Inferior parietal cortex (tissue), 1 donor: ENCODE measurements around the gene MS4A8.

Experiments used
- DNase-seq: peaks from one replicate; pipeline ENCODE4 v3.0.0-alpha.2; 2016; ENCODE audit errors: extremely low spot score

The MS4A8 gene

GRCh38 chr11:60763692-60764369 lies 64.4 kb downstream of the MS4A8 start:
- DNase-seq, result no peak

DNA sequence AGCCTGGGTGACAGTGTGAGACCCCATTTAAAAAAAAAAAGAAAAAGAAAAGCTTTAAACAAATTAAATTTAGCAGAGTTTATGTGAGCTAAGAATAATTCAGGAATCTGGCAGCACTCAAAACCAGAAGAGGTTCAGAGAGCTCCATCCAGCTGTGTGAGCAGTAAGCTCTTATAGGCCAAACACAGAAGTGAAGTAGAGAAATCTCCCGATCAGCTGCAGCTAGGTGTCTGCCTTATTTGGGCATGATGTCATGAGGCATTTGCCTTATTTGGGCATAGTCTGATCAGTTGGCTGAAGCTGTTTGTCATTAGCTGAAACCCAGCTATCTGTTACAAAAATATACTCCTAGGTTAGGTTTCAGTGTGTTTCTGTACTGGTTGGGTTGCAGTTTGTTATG lies 65.5 kb downstream of the MS4A8 start:
- DNase-seq, result no peak

GRCh38 chr11:60765355-60765754 lies 65.9 kb downstream of the MS4A8 start:
- DNase-seq, result no peak
